ENCODE results near the gene PRR5L.

PRR5L gene

GRCh38 chr11:36328966-36329673 is 33.0 kb downstream of the PRR5L start:
- DNase-seq = no peak

GRCh38 chr11:36330411-36330810 is 34.3 kb downstream of the PRR5L start:
- DNase-seq = no peak

DNA sequence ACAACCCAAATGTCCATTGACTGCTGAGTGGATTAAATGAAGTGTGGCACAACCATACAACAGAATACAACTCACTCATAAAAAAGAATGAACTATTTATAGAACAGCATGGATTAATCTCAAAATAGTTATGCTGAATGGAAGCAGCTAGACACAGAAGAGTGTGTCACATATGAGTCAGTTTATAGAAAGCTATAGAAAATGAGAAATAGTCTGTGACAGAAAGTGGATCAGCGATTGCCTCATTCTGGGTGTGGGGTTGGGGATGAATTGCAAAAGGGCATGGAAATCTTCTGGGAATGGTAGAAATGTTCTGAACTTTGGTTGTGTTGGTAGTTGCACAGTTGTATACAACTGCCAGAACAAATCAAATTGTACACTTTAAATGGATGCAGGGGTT is 37.4 kb downstream of the PRR5L start:
- no peak for DNase-seq

GRCh38 chr11:36333897-36334296 is 37.8 kb downstream of the PRR5L start:
- peak; percentile 40 for DNase-seq

DNA sequence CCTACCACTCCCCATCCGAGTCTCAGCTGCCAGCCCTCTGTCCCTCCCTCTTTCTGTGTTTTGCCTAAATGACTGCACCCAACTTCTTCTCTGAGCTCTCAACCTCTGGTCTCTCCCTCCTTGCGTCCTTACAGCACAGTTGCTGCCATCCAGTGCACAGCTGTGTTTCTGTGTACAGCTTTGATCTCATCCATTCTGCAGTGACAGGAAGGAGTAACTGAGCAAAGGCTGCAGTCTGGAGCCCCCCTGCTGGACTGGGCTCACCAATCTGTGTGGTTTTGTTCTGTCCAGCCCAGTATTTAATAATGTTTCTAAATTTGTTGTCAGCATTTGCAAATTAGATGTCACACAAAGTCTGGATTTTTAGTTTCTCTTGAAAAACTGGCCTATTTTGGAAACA is 43.8 kb downstream of the PRR5L start:
- DNase-seq = no peak

DNA sequence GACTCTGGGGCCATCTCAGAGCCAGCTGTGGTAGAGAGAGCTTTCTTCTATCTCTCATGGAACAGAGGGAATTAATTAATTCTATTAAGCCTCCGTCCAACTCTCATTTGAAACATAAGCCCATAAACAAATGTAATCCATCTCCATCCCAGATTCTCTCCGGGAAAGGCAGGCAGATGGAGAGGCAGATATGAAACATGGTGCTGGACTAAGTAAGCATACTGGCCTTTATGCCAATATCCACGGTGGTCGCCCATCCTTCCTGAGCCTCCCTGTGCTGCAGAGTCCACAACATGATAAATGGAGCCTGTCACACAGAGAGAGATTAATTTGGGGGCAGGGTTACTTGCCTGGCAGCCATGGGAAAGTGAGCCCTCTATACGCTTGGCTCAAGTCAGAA is 44.8 kb downstream of the PRR5L start:
- no peak for DNase-seq

- DNase-seq = no peak
Observed at GRCh38 chr11:36341915-36342314, 45.8 kb downstream of the PRR5L start.

GRCh38 chr11:36342327-36342726 is 46.2 kb downstream of the PRR5L start:
- no peak for DNase-seq

GRCh38 chr11:36343436-36343835 is 47.3 kb downstream of the PRR5L start:
- DNase-seq = no peak

GRCh38 chr11:36345084-36345511 is 49.0 kb downstream of the PRR5L start:
- DNase-seq = no peak

GRCh38 chr11:36345535-36346141 is 49.5 kb downstream of the PRR5L start:
- no peak for DNase-seq

- DNase-seq = no peak
Observed at GRCh38 chr11:36346562-36347383, 50.7 kb downstream of the PRR5L start.

- no peak for DNase-seq
Observed at GRCh38 chr11:36347384-36347906, 51.4 kb downstream of the PRR5L start.

- DNase-seq = no peak
Observed at GRCh38 chr11:36349351-36350136, 53.5 kb downstream of the PRR5L start.

DNA sequence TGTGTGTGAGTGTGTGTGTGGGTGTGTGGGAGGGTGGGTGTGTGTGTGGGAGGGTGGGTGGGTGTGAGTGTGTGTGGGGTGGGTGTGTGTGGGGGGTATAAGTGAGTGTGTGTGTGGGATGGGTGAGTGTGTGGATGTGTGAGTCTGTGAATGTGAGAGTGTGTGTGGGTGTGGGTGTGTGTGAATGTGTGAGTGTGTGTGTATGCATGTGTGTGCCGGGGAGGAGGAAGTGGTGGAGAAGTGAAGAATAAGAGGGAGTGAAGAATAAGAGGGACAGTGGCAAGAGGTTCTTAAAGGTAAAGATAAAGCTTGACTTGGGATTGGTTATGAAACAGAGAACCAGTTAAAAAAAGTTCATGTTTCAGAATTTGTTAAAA is 54.0 kb downstream of the PRR5L start:
- no peak for DNase-seq

DNA sequence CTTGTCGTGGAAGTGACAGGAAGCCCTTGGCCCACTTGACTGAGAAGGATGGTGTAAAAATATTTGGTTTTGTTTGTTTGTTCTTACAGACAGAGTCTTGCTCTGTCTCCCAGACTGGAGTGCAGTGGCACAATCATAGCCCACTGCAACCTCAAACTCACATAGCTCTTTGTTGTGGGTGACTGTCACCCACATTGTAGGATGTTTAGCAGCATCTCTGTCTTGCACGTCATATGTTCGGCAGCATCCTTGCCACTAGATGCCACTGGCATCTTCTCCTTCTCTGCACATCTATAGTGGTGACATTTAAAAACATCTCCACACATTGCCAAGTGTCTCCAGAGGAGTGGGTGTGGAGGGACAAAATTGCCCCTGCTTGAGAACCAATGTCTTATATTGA is 56.8 kb downstream of the PRR5L start:
- no peak for DNase-seq

DNA sequence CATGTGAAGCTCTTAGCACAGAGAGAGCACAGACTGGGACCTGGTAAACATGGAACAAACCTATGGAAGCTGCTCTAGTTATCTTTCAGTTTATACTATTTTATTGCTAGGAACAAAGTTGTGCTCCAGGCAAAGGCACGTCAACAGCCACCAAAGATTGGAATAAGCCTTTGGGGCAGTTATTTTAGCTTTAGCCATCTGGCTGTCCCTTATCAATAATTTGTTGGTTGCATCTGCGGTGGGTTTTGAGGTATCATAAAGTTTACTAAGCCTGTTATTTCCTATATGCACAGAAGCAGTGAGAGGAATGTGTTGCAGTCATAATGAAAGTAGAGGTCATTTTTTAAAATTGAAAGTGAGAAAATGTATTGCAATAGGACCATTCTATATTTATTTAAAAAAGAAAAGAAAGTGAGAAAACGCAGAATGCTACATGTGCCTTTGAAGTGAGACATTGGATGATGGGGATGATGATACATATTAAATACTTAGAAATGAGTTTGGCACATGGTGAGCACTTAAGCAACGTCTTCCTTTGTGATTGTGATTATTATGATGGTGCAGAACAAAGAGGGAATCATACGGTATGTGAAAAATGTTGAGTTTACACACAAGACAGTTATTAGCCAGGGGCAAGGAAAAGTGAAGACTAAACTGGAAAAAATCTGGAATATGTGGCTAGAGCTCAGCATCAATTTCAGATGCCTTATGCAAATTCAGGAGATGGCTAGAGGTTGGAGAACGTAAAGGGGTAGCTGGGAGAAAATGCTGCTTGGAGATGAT is 58.3 kb downstream of the PRR5L start:
- no peak for DNase-seq

DNA sequence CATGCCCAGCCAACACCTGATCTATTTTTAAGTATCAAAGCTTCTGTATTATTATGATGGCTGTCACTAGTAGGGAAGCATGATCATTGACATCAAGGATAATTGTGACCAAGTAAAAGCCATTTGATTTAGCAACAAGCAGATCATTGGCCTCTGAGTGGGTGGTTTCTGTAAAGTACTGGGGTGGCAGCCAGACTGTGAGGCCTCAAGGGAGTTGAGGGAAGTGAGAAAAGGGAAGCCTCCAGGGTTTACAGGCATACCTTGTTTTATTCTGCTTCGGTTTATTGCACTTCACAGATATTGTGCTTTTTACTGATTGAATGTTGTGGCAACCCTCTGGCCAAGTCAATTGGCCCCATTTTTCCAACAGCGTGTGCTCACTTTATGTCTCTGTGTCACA is 60.1 kb downstream of the PRR5L start:
- no peak for DNase-seq

DNA sequence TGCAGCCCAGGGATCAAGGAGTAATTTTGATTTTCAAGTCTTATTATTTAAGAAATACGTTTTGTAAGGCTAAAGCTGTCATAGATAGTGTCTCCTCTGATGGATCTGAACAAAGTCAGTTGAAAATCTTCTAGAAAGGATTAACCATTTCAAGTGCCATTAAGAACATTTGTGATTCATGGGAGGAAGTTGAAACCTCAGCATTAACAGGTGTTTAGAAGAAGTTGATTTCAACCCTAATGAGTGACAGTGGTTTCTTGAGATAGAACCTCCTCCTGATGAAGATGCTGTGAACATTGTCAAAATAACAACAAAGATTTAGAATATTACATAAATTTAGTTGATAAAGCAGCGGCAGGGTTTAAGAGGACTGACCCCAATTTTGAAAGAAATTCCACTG is 61.7 kb downstream of the PRR5L start:
- DNase-seq = no peak

DNA sequence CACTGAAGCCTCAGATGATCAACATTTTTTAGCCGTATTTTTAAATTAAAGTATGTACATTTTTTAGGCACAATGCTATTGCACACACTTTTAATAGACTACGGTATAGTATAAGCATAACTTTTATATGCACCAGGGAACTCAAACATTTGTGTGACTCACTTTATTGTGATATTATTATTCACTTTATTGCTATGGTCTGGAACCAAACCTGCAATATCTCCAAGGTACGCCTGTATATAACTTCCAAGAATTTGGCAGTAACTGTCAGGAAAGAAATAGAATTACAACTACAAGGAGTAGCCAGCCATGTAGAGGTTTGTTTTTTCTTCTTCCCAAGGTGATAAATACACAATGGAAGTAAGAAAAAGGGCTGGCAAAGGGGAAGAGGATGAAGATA is 62.3 kb downstream of the PRR5L start:
- DNase-seq = no peak

GRCh38 chr11:36360318-36360717 is 64.2 kb downstream of the PRR5L start:
- no peak for DNase-seq

DNA sequence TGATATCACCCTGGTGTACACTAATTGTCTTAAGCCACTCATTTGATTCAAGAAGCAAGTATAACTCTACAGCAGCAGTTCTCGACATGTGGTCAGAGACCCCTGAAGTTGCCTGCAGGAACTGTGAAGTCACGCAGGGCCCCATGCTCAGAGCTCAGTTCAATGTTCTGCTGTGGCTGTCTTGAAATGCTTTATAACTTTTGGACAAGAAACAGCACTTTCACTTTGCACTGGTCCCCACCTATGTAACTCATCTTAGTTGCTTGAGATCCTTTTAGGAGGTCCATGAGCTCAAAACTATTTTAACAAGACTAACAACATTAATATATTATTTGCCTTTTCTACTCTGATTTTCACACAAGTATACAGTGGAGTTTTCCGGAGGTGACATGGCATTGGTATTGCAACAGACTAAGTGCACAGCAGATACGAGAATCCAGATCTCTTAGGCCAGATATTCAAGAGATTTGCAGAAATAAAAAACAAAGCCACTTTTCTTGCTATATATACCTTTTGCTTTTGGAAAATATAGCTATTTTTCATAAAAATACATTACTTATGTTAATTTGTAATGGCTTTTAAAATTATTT is 64.8 kb downstream of the PRR5L start:
- no peak for DNase-seq
